Erythroblast (primary cell): Measurements from ENCODE around the gene MMP25.

ENCODE experiments used
- GATA1 ChIP-seq: IDR thresholded peaks from 2 replicates; pipeline ENCODE4 v1.6.1; 2011; ENCODE audit warnings: low read depth, mild to moderate bottlenecking, control low read depth, low read length, moderate library complexity
- POLR2A ChIP-seq: IDR thresholded peaks from 2 replicates; pipeline ENCODE4 v1.6.1; 2011; ENCODE audit warnings: mild to moderate bottlenecking, low read length

DNA sequence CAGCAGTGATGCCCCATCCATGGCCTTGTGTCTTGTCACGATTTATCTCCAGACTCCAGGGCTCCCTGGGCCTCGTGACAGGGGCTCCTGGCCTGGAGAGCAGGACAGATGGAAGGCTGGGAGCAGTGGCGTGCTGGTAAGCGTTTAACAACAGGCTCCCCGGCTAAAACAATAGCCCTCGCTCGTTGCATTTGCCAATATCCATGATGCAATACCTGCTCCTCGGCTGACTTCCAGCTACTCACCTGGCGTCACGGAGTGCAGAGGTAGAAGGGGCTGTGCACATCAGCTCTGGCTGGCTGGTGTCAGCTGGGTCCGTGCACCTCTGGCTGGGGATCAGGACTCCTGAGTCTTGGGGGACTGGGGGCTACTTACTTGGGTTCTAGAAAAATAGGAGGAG is 8.1 kb upstream of the MMP25 start:
- TF ChIP-seq POLR2A (no peak), GATA1 (no peak)
